Measurements from ENCODE around the gene RIT2.

Gene RIT2

GRCh38 chr18:42937436-42937835 is 178.0 kb downstream of the RIT2 start:
- in situ Hi-C loops (cut with MboI; ENCODE audit: low sequenced_read_pairs) = no loop called here

GRCh38 chr18:42936289-42936688 is 179.2 kb downstream of the RIT2 start:
- in situ Hi-C loops (cut with MboI; ENCODE audit: low sequenced_read_pairs) = no loop called here

- in situ Hi-C loops (cut with MboI; ENCODE audit: low sequenced_read_pairs) = no loop called here
Observed at GRCh38 chr18:42931491-42931890, 184.0 kb downstream of the RIT2 start.

GRCh38 chr18:42929857-42930256 is 185.6 kb downstream of the RIT2 start:
- in situ Hi-C loops (cut with MboI; ENCODE audit: low sequenced_read_pairs) = no loop called here

- in situ Hi-C loops (cut with MboI; ENCODE audit: low sequenced_read_pairs) = no loop called here
Observed at GRCh38 chr18:42929181-42929580, 186.3 kb downstream of the RIT2 start.

- in situ Hi-C loops (cut with MboI; ENCODE audit: low sequenced_read_pairs) = no loop called here
Observed at GRCh38 chr18:42925036-42925435, 190.4 kb downstream of the RIT2 start.

- in situ Hi-C loops (cut with MboI; ENCODE audit: low sequenced_read_pairs) = no loop called here
Observed at GRCh38 chr18:42922363-42922762, 193.1 kb downstream of the RIT2 start.

- in situ Hi-C loops (cut with MboI; ENCODE audit: low sequenced_read_pairs) = no loop called here
Observed at GRCh38 chr18:42921226-42921737, 194.2 kb downstream of the RIT2 start.

- in situ Hi-C loops (cut with MboI; ENCODE audit: low sequenced_read_pairs) = no loop called here
Observed at GRCh38 chr18:42920621-42921020, 194.9 kb downstream of the RIT2 start.

- in situ Hi-C loops (cut with MboI; ENCODE audit: low sequenced_read_pairs) = no loop called here
Observed at GRCh38 chr18:42915299-42915698, 200.2 kb downstream of the RIT2 start.

- in situ Hi-C loops (cut with MboI; ENCODE audit: low sequenced_read_pairs) = no loop called here
Observed at GRCh38 chr18:42914476-42914875, 201.0 kb downstream of the RIT2 start.

- in situ Hi-C loops (cut with MboI; ENCODE audit: low sequenced_read_pairs) = no loop called here
Observed at GRCh38 chr18:42909095-42909494, 206.4 kb downstream of the RIT2 start.

GRCh38 chr18:42906761-42907160 is 208.7 kb downstream of the RIT2 start:
- in situ Hi-C loops (cut with MboI; ENCODE audit: low sequenced_read_pairs) = no loop called here

- in situ Hi-C loops (cut with MboI; ENCODE audit: low sequenced_read_pairs) = no loop called here
Observed at GRCh38 chr18:42901161-42901560, 214.3 kb downstream of the RIT2 start.

GRCh38 chr18:42893977-42894376 is 221.5 kb downstream of the RIT2 start:
- in situ Hi-C loops (cut with MboI; ENCODE audit: low sequenced_read_pairs) = no loop called here

- in situ Hi-C loops (cut with MboI; ENCODE audit: low sequenced_read_pairs) = no loop called here
Observed at GRCh38 chr18:42892181-42892580, 223.3 kb downstream of the RIT2 start.

- in situ Hi-C loops (cut with MboI; ENCODE audit: low sequenced_read_pairs) = no loop called here
Observed at GRCh38 chr18:42891705-42892104, 223.8 kb downstream of the RIT2 start.

- in situ Hi-C loops (cut with MboI; ENCODE audit: low sequenced_read_pairs) = no loop called here
Observed at GRCh38 chr18:42883169-42883568, 232.3 kb downstream of the RIT2 start.

- in situ Hi-C loops (cut with MboI; ENCODE audit: low sequenced_read_pairs) = no loop called here
Observed at GRCh38 chr18:42882122-42882521, 233.4 kb downstream of the RIT2 start.

GRCh38 chr18:42872838-42873237 is 242.6 kb downstream of the RIT2 start:
- in situ Hi-C loops (cut with MboI; ENCODE audit: low sequenced_read_pairs) = no loop called here

- in situ Hi-C loops (cut with MboI; ENCODE audit: low sequenced_read_pairs) = no loop called here
Observed at GRCh38 chr18:42864876-42865275, 250.6 kb downstream of the RIT2 start.

GRCh38 chr18:42861271-42861670 is 254.2 kb downstream of the RIT2 start:
- in situ Hi-C loops (cut with MboI; ENCODE audit: low sequenced_read_pairs) = no loop called here

- in situ Hi-C loops (cut with MboI; ENCODE audit: low sequenced_read_pairs) = no loop called here
Observed at GRCh38 chr18:42860548-42860947, 254.9 kb downstream of the RIT2 start.

- in situ Hi-C loops (cut with MboI; ENCODE audit: low sequenced_read_pairs) = no loop called here
Observed at GRCh38 chr18:42860011-42860410, 255.5 kb downstream of the RIT2 start.
